OCI-LY1 (cell line): ENCODE data around the gene ZFP36L2.

Experiments
- H2AFZ ChIP-seq: fragments of 200-600 bp; sonication (generic), shearing (Covaris generic); 2 replicates; pipeline ENCODE4 v1.6.0; 2014; ENCODE audit warnings: antibody characterized with exemption, mild to moderate bottlenecking, low read length
- H3F3A ChIP-seq: fragments of 200-600 bp; sonication (generic), shearing (Covaris generic); 2 replicates; pipeline ENCODE4 v1.6.0; 2014; ENCODE audit warnings: mild to moderate bottlenecking, antibody characterized with exemption, low read length, moderate library complexity; ENCODE audit not compliant: insufficient read depth
- H3K27ac ChIP-seq: fragments of 200-600 bp; sonication (generic); 2 replicates; pipeline ENCODE4 v1.5.1; 2014; ENCODE audit warnings: low read length, mixed run types, mild to moderate bottlenecking, low read depth; ENCODE audit not compliant: poor library complexity, severe bottlenecking
- H3K27me3 ChIP-seq: fragments of 200-600 bp; sonication (generic); 2 replicates; pipeline ENCODE4 v1.6.0; 2014; ENCODE audit warnings: antibody characterized with exemption, mild to moderate bottlenecking, low read length, moderate library complexity; ENCODE audit not compliant: insufficient read depth
- H3K36me3 ChIP-seq: fragments of 200-600 bp; sonication (generic); 2 replicates; pipeline ENCODE4 v1.6.1; 2014; ENCODE audit warnings: mild to moderate bottlenecking, antibody characterized with exemption, low read length, moderate library complexity, mixed read lengths; ENCODE audit not compliant: insufficient read depth
- H3K4me1 ChIP-seq: fragments of 200-600 bp; sonication (generic); 2 replicates; pipeline ENCODE4 v1.5.1; 2014; ENCODE audit warnings: mild to moderate bottlenecking, low read length, moderate library complexity; ENCODE audit not compliant: insufficient read depth, severe bottlenecking
- H3K4me2 ChIP-seq: fragments of 200-600 bp; sonication (generic), shearing (Covaris generic); 2 replicates; pipeline ENCODE4 v1.6.1; 2014; ENCODE audit warnings: low read length
- H3K4me3 ChIP-seq: fragments of 200-600 bp; sonication (generic); 2 replicates; pipeline ENCODE4 v1.5.1; 2014; ENCODE audit warnings: low read length, low read depth, mild to moderate bottlenecking, mixed read lengths; ENCODE audit not compliant: poor library complexity, severe bottlenecking
- H3K79me2 ChIP-seq: fragments of 200-600 bp; shearing (Covaris generic); 2 replicates; pipeline ENCODE4 v1.6.1; 2016; ENCODE audit warnings: mixed run types, low read length, mixed read lengths; ENCODE audit not compliant: insufficient read depth
- H3K9ac ChIP-seq: fragments of 200-600 bp; sonication (generic), shearing (Covaris generic); 2 replicates; pipeline ENCODE4 v1.6.1; 2014; ENCODE audit warnings: mild to moderate bottlenecking, low read length, mixed read lengths
- H3K9me2 ChIP-seq: fragments of 200-600 bp; sonication (generic), shearing (Covaris generic); 2 replicates; pipeline ENCODE4 v1.6.1; 2014; ENCODE audit warnings: low read depth, mild to moderate bottlenecking, low read length, mixed read lengths
- H3K9me3 ChIP-seq: fragments of 200-600 bp; shearing (Covaris generic); 2 replicates; pipeline ENCODE4 v1.6.1; 2014; ENCODE audit warnings: low read length, mixed read lengths
- H4K20me1 ChIP-seq: fragments of 200-600 bp; sonication (generic), shearing (Covaris generic); 2 replicates; pipeline ENCODE4 v1.6.0; 2016; ENCODE audit warnings: mild to moderate bottlenecking, low read length; ENCODE audit not compliant: insufficient read depth
- EZH2 ChIP-seq: fragments of 200-600 bp; sonication (generic), shearing (Covaris generic); IDR thresholded peaks from 2 replicates; pipeline ENCODE4 v1.8.0; 2017; ENCODE audit warnings: borderline replicate concordance, mixed run types, mild to moderate bottlenecking, antibody characterized with exemption, low read length, moderate library complexity, mixed read lengths
- TF ChIP-seq, protein P1 (sequence below): fragments of 200-600 bp; sonication (generic), shearing (Covaris generic); IDR thresholded peaks from 2 replicates; pipeline ENCODE4 v1.5.1; 2017; ENCODE audit warnings: mild to moderate bottlenecking, antibody characterized with exemption, low read length, moderate library complexity, mixed read lengths

The ZFP36L2 gene

GRCh38 chr2:43175020-43175441, 51.4 kb downstream of the ZFP36L2 start:
- Histone ChIP-seq H3K36me3 (no peaks in the 10 kb centered on the region), H3K9me2 (no peaks in the 10 kb centered on the region), H3K27me3 (no peaks in the 10 kb centered on the region), H3K27ac (peak overlapping the region; percentile 97), H3K9ac (peak overlapping the region; percentile 59; the same call in 1 of the 2 replicates), H3K4me3 (no peak overlapping the region), H3K4me1 (peaks cover 79% of the 10 kb centered on the region), H3F3A (no peaks in the 10 kb centered on the region), H4K20me1 (no peaks in the 10 kb centered on the region), H3K79me2 (no peaks in the 10 kb centered on the region), H3K9me3 (no peaks in the 10 kb centered on the region), H2AFZ (no peak overlapping the region), H3K4me2 (peak overlapping the region; percentile 58)
- TF ChIP-seq, protein P1, sequence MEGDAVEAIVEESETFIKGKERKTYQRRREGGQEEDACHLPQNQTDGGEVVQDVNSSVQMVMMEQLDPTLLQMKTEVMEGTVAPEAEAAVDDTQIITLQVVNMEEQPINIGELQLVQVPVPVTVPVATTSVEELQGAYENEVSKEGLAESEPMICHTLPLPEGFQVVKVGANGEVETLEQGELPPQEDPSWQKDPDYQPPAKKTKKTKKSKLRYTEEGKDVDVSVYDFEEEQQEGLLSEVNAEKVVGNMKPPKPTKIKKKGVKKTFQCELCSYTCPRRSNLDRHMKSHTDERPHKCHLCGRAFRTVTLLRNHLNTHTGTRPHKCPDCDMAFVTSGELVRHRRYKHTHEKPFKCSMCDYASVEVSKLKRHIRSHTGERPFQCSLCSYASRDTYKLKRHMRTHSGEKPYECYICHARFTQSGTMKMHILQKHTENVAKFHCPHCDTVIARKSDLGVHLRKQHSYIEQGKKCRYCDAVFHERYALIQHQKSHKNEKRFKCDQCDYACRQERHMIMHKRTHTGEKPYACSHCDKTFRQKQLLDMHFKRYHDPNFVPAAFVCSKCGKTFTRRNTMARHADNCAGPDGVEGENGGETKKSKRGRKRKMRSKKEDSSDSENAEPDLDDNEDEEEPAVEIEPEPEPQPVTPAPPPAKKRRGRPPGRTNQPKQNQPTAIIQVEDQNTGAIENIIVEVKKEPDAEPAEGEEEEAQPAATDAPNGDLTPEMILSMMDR: no peak
- TF ChIP-seq EZH2: no peak

DNA sequence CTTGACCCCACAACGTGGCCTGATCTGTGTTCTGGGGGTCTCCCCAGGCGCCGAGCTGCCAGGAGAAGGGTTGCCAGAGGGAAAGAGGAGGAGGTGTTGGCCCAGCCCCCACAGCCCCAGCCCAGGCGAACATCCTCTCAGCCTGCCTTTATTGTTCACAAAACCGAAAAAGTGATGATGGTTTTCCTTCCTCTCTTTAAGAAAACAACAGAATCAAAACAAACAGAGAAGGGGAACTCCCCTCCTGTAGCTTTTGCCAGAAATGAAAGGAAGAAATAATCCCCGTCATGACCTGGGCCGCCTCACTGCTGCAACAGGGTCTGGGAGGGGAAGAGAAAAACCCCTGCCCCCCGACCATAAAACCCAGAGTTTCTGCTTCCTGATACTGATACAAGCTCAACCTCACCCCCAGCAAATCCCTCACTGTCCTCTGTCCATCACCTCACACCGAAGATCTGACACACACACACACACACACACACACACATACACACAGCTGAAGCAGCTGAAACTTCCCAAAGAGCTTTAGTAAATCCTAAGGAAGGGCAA, 52.0 kb downstream of the ZFP36L2 start:
- Histone ChIP-seq H3K36me3 (no peaks in the 10 kb centered on the region), H3K27ac (peak overlapping the region; percentile 97), H3K79me2 (no peaks in the 10 kb centered on the region), H2AFZ (no peak overlapping the region), H4K20me1 (no peaks in the 10 kb centered on the region), H3K4me2 (peak overlapping the region; percentile 58), H3K9ac (peak overlapping the region; percentile 59), H3K27me3 (no peaks in the 10 kb centered on the region), H3F3A (no peaks in the 10 kb centered on the region), H3K9me3 (no peaks in the 10 kb centered on the region), H3K9me2 (no peaks in the 10 kb centered on the region), H3K4me1 (peaks cover 84% of the 10 kb centered on the region), H3K4me3 (peak overlapping the region; percentile 14)
- TF ChIP-seq, protein P1: no peak
- no peak for TF ChIP-seq EZH2
